ENCODE results near the gene ACOD1. TPM values are rescaled to one million over a fixed set of nuclear protein-coding genes. Genes with fewer than 3 reads are reported as not detected.
"Not testable (repeated sequence)": the region's sequence is repeated elsewhere in the genome, so short reads cannot be mapped to it uniquely, and the experiment has no call there.

ACOD1 gene
- not detected in 2 replicates for total RNA-seq (2014; rRNA removed; shearing (Covaris generic))

DNA sequence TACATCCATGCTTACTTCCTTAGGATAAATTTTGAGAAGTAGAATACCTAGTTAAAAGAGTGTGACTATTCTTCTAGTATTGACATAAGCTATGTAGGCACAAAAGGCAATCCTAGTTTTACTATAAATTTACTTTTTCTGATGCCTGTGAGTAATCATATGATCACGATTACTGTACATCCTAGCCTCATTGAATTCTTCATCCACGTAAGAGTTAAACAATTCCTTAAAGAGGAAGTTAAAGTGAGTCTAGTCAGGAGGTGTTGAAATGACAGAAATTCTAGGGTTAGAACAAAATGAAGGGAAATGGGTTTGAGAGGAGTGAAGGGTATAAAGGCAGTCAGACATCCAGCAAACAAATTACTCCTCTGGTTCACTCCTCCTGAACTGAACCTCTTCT is at the start of gene ACOD1:
TSS of gene ACOD1 (plus strand) at position 363 of the 400 bp plus-strand sequence. CDS start 48 bp downstream, outside the sequence.
- DNase-seq (ENCODE audit: low spot score): no peak

DNA sequence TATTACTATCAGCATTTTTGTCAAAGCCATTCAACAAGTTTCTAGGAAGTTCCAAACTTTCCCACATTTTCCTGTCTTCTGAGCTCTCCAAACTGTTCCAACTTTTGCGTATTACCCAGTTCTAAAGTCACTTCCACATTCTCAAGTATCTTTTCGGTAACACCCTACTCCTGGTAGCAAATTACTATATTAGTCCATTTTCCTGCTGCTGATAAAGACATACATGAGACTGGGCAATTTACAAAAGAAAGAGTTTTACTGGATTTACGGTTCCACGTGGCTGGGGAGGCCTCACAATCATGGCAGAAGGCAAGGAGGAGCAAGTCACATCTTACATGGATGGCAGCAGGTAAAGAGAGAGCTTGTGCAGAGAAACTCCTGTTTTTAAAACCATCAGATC is 49.2 kb upstream of the ACOD1 start:
- not testable (repeated sequence) for DNase-seq (ENCODE audit: low spot score)

DNA sequence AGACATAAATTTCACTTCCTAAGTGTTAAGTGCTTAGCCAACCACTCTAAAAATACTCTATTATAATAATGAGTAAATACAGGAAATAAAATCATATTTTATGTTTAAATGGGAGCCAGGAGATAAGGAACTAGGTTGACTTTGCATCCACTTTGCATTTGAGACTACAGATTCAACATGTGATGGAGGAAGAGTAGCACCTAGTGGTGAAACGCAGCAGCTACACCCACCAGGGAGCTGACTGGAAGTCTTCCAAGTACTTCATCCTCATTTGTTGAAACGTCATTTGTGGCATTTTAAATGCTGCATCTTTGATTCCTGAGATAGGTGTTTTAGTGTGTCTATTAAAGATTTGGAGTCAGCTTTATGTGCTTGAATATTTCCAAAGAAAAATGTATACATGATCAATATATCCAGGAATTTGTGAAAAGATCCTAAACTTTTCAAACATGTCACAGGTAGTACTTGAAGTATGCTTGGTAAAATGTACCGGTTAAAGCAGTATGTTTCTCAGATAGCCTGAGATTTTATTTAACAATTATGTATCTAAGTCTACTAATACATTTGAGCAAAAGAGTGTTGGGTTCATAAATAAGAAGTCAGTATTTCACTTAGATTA is 44.7 kb upstream of the ACOD1 start:
- peak; percentile 89 for DNase-seq (ENCODE audit: low spot score)

DNA sequence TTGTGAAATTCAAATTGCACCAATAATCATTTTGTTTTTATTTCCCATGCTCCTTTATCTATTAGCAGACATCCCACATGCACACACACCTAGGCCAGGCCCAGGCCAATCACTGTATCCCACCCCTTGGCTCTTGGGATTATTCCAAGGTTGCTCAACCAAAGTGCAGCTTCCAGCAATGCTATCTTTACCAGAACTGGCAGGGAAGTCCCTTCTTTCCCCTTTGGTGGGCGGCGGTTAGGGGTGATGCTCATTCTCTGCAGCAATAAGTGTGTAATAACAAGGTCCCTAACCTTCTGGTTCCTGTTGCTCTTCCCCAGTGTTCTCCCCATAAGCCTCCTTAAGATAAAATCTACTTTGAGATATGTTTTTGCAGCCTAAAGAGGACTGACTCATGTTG is 43.8 kb upstream of the ACOD1 start:
- DNase-seq (ENCODE audit: low spot score): no peak

DNA sequence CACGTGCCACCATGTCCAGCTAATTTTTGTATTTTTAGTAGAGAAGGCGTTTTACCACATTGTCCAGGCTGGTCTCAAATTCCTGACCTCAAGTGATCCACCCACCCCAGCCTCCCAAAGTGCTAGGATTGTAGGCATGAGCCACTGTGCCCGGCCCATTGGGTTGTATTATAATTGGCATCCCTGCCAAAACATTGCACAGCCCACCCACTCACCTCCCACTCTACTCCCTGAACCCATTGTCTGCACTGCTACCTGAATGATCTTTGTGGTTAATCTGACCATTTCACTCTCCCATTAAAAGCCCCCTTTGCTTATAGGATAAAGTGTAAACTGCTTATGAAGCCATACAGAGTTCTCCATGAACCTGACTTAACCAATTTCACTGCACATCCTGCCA is 35.8 kb upstream of the ACOD1 start:
- no peak for DNase-seq (ENCODE audit: low spot score)

DNA sequence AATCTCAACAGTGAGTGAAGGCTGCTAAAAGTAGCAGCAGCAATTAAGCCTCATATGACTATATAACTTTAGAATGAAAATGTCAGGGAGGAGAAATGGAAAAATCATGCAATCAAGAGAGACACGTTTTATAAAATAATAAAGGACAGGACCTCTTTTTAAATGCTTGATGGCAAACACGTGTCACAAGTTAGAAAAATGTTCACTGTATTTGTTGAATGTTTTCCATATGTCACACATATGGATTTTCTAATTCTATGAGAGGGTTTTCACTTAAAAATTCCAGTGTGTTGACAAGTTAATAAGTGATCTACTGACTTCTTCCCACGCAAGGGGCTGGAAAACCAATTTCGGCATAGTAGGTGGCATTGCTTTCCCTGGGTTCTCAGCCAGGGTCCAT is 34.4 kb upstream of the ACOD1 start:
- no peak for DNase-seq (ENCODE audit: low spot score)

DNA sequence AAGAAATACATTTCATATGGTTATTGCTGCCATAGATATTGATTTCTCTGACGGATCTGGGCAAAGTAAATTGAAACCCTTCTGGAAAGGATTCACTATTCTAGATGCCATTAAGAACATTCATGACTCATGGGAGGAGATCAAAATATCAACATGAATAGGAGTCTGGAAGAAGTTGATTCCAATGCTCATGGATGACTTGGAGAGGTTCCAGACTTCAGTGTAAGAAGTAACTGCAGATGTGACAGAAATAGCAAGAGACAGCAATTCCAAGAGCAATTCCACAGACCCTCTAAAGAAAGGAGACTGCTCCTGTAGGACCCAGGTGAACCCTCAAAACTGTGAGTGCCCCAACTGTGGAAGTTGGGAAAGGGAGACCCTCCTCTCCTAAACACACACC is 31.2 kb upstream of the ACOD1 start:
- no peak for DNase-seq (ENCODE audit: low spot score)

DNA sequence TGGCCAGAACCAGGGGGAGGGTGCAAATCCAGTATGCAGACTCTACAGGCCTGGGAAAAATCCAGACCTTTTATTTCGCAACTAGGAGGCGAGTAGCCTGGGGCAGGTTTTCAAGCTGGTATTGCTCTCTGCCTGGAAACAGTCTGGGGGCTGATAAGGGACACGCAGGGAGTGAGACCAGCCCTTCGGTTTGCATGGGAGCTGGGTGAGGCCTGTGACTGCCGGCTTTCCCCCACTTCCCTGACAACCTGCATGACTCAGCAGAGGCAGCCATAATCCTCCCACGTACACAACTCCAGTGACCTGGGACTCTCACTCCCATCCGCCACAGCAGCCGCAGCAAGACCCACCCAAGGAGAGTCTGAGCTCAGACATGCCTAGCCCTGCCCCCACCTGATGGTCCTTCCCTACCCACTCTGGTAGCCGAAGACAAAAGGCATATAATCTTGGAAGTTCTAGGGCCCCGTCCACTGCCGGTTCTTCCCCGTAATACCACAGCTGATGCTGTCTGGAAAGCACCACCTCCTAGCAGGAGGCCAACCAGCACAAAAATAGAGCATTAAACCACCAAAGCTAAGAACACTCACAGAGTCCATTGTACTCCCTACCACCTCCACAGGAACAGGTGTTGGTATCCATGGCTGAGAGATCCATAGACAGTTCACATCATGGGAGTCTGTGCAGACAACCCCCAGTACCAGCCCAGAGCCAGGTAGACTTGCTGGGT is 30.4 kb upstream of the ACOD1 start:
- DNase-seq (ENCODE audit: low spot score): not testable (repeated sequence)

DNA sequence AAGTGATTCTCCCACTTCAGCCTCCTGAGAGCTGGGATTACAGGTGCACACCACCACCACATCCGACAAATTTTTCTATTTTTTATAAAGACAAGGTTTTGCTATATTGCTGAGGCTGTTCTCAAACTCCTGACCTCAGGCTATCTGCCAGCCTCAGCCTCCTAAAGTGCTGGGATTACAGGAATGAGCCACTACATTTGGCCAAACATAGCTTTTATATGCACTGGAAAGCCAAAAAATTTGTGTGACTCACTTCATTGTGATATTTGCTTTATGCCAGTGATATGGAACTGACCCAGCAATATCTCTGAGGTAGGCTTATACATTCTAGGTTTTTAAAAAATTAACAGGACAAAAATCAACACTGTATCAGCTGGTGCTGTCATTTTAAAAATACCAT is 26.8 kb upstream of the ACOD1 start:
- DNase-seq (ENCODE audit: low spot score): no peak

DNA sequence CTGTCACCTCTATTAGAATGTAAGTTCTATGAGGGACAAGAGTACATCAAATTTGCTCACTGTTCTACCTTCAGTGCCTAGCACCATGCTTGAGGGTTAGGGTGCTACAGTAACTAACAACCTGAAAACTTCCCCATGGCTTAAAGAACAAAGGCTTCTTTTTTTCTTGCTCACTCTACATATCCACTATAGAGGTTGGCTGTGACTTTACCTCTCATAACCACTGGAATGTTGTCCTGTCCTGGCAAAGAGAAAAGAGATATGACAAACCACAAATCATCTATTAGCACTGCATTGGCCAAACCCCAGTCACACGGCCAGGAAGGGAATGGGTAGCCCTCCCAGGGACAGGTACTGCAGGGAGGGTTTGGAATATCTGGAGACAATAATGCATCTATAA is 23.2 kb upstream of the ACOD1 start:
- no peak for DNase-seq (ENCODE audit: low spot score)

DNA sequence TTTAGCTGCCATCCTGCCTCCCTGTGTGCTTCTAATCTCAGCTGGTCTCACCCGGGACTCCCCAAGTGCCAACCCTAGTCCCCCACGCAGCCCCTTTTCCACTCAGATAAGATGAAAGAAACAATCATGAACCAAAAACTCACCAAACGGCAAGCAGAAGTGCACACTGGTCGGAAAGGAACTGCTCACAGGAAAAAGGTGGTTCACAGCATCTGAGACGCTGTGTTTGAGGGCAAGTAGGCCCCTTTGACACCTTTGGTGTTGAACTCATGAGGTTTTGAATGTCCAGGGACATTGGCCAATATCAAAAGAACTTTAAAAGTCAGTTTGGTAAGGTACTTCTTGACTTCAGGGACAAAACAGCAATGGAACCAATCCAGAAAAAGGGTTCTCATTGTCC is 20.4 kb upstream of the ACOD1 start:
- no peak for DNase-seq (ENCODE audit: low spot score)

DNA sequence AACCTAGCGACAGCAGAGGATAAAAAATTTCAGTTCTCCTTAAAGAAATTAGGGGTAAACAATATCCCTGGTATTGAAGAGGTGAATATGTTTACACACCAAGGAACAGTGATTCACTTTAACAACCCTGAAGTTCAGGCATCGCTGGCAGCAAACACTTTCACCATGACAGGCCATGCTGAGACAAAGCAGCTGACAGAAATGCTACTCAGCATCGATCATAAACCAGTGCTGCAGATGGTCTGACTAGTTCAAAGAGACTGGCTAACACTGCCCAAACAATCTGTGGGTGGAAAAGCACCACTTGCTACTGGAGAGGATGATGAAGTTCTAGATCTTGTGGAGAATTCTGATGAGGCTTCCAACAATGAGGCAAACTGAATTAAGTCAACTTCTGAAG is 19.9 kb upstream of the ACOD1 start:
- no peak for DNase-seq (ENCODE audit: low spot score)

DNA sequence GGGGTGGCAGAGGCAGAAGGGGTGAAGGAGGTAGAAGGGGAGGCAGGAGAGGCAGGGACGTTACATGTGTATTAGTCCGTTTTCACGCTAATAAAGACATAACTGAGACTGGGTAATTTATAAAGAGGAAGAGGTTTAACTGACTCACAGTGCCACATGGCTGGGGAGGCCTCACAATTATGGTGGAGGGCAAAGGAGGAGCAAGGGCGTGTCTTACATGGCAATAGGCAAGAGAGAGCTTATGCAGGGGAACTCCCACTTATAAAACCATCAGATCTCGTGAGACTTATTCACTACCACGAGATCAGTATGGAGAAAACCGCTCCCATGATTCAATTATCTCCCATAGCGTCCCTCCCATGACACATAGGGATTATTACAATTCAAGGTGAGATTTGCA is 19.0 kb upstream of the ACOD1 start:
- no peak for DNase-seq (ENCODE audit: low spot score)

DNA sequence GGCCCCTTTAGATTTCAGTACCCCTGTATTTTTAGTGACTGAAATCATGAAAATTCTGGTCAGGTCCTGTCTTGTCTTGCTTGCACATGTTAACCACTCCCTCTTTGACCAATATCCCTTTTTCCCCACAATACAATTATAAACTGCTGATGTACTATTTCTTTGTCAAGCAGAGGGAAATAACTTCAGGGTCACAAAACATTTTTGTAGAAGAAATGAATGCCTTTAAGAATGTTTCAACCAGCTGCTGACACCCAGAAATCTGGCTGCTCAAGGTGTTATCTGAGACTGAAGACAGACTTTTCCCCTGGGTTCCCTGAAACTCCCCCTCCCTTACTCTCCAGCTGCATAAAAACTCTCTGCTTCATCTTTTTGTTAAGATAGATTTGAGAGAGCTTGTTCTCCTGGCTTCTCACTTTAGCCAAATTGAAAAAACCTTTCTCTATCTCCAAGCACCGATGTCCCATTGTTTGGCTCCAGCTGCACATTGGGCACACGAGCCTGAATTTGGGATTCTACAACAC is 18.4 kb upstream of the ACOD1 start:
- no peak for DNase-seq (ENCODE audit: low spot score)

DNA sequence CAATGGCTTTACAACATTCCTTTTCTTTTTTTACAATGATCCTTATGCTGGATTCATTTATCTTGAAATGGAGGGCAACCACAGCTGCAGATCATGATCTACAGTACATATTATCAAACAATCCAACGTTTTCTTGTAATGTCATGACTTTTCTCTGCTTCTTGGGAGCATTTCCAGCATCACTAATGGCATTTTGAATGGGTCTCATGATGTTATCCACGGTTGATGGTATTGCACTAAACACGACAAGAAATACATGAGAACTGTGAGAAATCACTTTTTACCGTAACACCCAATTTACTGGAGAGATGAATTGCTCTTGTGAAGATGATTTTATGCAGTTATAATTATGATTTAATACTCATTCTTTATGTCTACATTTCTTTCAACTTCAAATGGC is 16.2 kb upstream of the ACOD1 start:
- no peak for DNase-seq (ENCODE audit: low spot score)

DNA sequence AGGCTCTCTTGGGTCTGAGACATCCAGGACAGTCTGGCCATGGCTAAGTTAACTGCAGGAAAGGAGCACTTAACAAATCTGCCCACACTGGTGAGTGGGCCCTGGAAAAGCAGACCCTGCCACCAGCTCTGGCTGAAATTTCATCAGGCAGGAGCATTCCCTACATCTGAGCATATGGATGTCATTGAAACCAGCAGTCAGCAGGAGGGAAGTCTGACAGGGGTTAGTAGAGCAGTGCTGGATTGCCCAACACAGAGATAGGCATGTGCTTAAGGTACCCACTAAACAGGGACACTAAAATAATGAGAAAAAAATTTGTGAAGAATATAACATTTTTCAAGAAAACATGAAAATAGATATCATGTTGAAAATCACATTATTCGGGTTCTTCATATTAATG is 13.6 kb upstream of the ACOD1 start:
- no peak for DNase-seq (ENCODE audit: low spot score)

DNA sequence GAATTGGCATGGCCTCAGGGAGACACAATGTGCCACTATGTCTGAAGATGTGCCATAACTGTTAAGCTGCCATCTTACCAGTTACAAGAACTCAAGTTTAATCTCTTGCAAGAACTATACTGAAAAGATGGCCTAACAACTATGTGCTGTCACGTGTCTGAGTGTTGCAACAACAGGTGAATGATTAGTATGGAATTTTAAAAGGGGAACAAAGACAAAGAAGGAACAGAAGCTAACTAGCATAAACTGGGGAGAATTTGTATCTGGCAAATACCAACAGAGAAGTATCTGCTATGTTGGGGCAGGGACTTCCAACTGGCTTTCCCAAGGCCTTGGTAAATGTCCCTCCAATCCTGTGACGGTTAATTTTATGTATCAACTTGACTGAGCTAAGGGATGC is 11.5 kb upstream of the ACOD1 start:
- DNase-seq (ENCODE audit: low spot score): no peak

DNA sequence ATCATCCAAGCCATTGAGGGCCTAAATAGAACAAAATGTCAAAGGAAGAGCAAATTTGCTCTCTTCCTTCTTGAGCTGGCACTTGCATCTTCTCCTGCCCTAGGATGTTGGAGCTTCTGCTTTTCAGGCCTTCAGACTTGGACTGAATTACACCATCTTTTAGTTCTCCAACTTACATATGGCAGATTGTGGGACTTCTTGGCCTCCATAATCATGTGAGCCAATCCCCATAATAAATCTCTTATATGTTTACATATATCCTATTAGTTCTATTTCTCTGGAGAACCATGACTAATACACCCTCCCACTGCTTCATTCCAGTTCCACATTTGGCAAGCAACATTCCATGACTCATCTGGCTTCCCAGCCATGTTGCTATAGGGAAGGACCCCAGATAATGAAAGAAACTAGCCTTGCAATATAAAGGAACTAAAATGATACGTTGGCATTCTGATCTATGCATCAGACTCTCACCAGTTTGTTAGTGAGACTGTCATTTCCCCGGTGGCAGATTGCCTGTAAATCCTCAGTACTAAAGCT is 11.0 kb upstream of the ACOD1 start:
- DNase-seq (ENCODE audit: low spot score): peak; percentile 27

DNA sequence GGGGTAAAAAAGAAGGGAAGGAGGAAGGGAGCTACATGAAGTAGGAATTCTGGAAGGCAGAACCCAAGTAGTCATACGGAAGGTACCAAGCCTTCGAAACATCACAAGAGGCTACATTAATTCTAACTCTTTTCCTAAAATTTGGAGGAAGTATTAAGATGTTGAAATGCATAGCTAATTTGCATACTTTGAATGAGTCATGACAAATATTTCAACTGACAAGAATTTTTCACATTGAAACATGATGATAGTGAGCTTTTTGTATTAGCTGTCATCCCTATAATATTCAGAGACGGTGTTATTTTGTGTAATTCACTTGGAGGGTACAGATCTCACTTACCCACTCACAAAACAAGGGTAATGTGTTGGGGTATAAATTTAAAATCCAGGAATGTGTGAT is 9.1 kb upstream of the ACOD1 start:
- no peak for DNase-seq (ENCODE audit: low spot score)

DNA sequence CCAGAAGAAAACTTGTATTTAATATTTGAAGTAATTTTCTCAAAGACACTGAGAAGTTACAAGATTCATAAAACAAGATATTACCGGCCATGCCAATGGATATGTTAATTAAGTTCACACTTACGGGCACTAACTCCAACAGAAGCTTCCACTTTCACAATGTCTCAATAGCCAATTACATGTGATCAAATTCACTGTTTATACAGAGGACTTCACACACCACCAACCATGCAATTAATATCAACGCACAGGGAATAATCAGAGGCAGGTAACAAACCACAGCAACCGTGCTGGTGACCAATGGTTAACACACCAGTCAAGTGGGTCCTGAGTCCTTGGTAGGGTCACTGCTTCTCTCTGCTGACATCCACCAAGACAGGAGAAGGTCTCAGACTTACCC is 5.9 kb upstream of the ACOD1 start:
- DNase-seq (ENCODE audit: low spot score): no peak

DNA sequence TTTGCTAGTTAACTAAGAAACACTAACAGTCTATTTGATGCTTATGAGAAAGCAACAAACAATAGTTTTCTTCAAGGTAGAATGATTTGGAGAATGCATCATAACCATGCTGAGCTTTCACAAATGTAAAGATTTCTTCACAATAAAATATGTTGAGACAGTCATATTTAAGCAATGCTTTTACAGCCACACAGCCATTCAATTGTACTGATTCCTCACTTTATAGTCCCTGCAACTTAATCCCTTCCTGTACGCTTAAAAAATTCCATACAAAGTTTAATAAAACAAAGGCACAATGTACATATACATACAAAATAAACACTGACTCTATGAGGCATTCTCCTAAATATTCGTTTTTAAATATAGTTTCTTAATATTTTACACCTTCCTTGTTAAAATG is 4.7 kb upstream of the ACOD1 start:
- DNase-seq (ENCODE audit: low spot score): no peak

DNA sequence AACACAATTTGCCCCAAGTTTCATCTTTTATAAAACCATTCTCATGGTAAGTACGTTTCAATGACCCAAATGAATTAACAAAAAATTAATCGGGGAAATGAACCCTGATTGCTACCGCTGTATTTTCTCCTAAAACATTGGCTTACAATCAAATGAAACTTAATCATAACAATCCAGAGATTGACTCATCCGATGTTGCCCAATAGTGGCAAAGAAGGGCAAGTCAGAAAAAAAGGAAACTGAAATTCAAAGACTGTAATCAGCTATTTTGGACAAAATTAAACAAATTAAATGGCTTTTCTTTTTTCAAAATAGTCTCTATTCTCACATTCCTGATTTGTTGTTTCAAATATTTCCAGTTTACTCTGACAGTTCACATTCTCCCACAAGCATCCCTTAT is 3.9 kb upstream of the ACOD1 start:
- DNase-seq (ENCODE audit: low spot score): no peak

DNA sequence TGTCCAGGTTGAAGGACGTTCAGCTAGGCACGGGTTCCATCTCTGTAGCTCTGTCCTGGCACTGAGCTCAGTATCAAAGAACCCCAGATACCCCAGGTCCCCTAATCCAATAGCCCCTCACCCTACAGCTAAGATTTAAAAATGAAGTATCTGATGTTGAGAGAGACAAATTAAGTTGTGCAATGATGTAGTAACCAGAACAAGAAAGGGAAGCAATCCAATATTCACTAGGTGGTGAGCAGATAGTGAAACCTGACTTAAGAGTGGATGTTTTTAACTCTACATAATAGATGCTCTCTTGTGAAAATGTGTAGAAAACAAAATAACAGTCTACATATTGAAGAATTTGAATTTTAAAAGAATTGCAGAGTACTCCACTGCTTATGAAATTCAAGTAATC is 1.8 kb downstream of the ACOD1 start:
- DNase-seq (ENCODE audit: low spot score): no peak
